PC-9 (cell line): Measurements from ENCODE around the gene SNX13.

Experiments
- CTCF ChIP-seq: fragments of 200-600 bp; sonication (generic); conservative IDR thresholded peaks from 2 replicates; pipeline ENCODE4 v1.6.1; 2017; ENCODE audit warnings: mixed run types, antibody characterized with exemption, mild to moderate bottlenecking, moderate library complexity
- EZH2 ChIP-seq: fragments of 200-600 bp; sonication (generic); IDR thresholded peaks from 2 replicates; pipeline ENCODE4 v1.8.0; 2017; ENCODE audit warnings: antibody characterized with exemption, low read depth

GRCh38 chr7:17916786-17917185, 23.5 kb downstream of the SNX13 start:
- TF ChIP-seq CTCF (no peak), EZH2 (no peak)
